Bronchial epithelial cell (primary cell): Measurements from ENCODE around the gene TCERG1L. TPM values are rescaled to one million over a fixed set of nuclear protein-coding genes. Genes with fewer than 3 reads are reported as not detected.

Experiments
- DNase-seq: peaks from one replicate; pipeline ENCODE4 v3.0.0-alpha.2; 2010; ENCODE audit warnings: low read depth
- FAIRE-seq: peaks from 2 replicates; lab custom pipeline; 2011; peaks lifted over from hg19 to GRCh38; lab: Jason Lieb, UNC
- H3K27me3 ChIP-seq: 2 replicates; pipeline ENCODE4 v1.5.1; 2011; ENCODE audit warnings: low read length; ENCODE audit not compliant: control insufficient read depth, insufficient read depth
- H3K36me3 ChIP-seq: 2 replicates; pipeline ENCODE4 v1.5.1; 2011; ENCODE audit warnings: low read length; ENCODE audit not compliant: control insufficient read depth, insufficient read depth
- H3K4me3 ChIP-seq: 2 replicates; pipeline ENCODE4 v1.5.1; 2011; ENCODE audit warnings: mild to moderate bottlenecking, low read depth, low read length, control low read depth
- CTCF ChIP-seq: IDR thresholded peaks from 2 replicates; pipeline ENCODE4 v1.5.1; 2011; ENCODE audit warnings: mild to moderate bottlenecking, moderate library complexity, low read length, control low read depth, inconsistent platforms; ENCODE audit not compliant: insufficient read depth, severe bottlenecking
- total RNA-seq: library from RNA; depleted of rRNA; stranded (reverse); fragments of >200 nt; gene quantifications from 2 replicates; pipeline ENCODE4 v1.2.1, GENCODE V29; 2014

Gene TCERG1L
- total RNA-seq, 1 donor from 2014 or later = not detected

- no peak overlapping the region for H3K4me3 ChIP-seq
- DNase-seq (no peak), FAIRE-seq (no peak)
- no peaks in the 10 kb centered on the region for H3K36me3 ChIP-seq
- TF ChIP-seq CTCF = no peak
- H3K27me3 ChIP-seq = peaks cover 5% of the 10 kb centered on the region
Observed at GRCh38 chr10:131310142-131310541, 1.4 kb downstream of the TCERG1L start.

GRCh38 chr10:131300508-131300907 lies 11.0 kb downstream of the TCERG1L start:
- no peaks in the 10 kb centered on the region for H3K27me3 ChIP-seq
- H3K4me3 ChIP-seq = no peak overlapping the region
- H3K36me3 ChIP-seq = no peaks in the 10 kb centered on the region
- no peak for DNase-seq
- TF ChIP-seq CTCF = no peak
- no peak for FAIRE-seq

GRCh38 chr10:131290781-131291180 lies 20.7 kb downstream of the TCERG1L start:
- no peaks in the 10 kb centered on the region for H3K27me3 ChIP-seq
- FAIRE-seq = no peak
- DNase-seq = no peak
- no peaks in the 10 kb centered on the region for H3K36me3 ChIP-seq
- no peak for TF ChIP-seq CTCF
- no peak overlapping the region for H3K4me3 ChIP-seq

DNA sequence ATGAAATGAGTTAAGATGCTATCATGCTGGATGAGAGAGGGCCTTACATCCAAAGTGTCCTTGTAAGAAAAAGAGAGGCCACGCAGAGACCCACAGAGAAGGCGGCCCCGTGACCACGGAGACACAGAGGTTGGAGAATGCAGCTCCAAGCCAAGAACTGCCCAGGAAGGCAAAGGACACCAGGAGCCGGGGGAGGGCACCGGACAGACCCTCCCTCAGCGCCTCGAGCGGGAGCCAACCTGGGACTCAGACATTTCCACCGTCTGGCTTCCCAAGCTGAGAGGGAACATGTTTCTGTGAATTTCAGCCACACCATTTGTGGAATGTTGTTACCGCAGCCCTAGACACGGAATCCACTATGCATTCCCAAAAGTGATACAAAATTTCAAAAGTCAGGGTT lies 22.9 kb downstream of the TCERG1L start:
- DNase-seq = no peak
- Histone ChIP-seq H3K27me3 (no peaks in the 10 kb centered on the region), H3K36me3 (no peaks in the 10 kb centered on the region), H3K4me3 (no peak overlapping the region)
- TF ChIP-seq CTCF = no peak
- no peak for FAIRE-seq

DNA sequence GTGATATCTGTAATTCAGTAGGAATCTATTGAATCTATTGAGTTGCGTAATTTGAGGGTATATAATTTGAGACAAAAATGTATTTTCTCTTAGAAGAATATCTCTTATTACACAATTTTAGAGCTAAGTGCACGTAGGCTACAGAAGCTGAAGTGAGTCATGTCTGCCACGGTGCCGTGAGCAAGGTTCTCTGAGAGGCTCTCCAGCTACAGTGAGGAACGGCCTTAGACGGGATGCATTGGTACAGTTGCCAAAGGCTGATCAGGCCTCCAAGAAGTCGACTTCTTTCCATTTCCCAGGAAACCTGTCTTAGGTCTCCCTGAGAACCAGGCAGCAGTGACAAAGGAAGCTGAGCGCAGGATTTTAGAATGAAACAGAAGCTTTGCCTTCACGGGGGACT lies 28.6 kb downstream of the TCERG1L start:
- Histone ChIP-seq H3K36me3 (no peaks in the 10 kb centered on the region), H3K4me3 (no peak overlapping the region), H3K27me3 (no peaks in the 10 kb centered on the region)
- TF ChIP-seq CTCF = no peak
- FAIRE-seq (no peak), DNase-seq (no peak)

DNA sequence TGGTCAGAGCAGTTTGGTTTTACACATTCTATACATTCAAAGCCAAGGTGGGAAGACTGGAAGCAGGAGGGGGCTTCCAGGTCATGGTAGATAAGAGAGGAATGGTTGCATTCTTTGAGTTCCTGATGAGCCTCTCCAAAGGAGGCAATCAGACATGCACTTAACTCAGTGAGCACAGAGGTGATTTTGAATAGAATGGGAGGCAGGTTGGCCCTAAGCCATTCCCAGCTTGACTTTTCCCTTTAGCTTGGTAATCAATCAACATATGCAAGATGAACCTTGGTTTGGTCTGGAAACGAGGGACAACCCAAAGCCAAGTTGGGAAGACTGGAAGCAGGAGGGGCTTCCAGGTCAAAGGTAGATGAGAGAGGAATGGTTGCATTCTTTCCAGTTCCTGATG lies 31.4 kb downstream of the TCERG1L start:
- FAIRE-seq (no peak), DNase-seq (no peak)
- no peak for TF ChIP-seq CTCF
- H3K4me3 ChIP-seq = no peak overlapping the region
- H3K27me3 ChIP-seq = no peaks in the 10 kb centered on the region
- H3K36me3 ChIP-seq = no peaks in the 10 kb centered on the region
